Measurements from ENCODE around the gene SNAP91.
"Not testable (repeated sequence)": the region's sequence is repeated elsewhere in the genome, so short reads cannot be mapped to it uniquely, and the experiment has no call there.

Gene SNAP91

DNA sequence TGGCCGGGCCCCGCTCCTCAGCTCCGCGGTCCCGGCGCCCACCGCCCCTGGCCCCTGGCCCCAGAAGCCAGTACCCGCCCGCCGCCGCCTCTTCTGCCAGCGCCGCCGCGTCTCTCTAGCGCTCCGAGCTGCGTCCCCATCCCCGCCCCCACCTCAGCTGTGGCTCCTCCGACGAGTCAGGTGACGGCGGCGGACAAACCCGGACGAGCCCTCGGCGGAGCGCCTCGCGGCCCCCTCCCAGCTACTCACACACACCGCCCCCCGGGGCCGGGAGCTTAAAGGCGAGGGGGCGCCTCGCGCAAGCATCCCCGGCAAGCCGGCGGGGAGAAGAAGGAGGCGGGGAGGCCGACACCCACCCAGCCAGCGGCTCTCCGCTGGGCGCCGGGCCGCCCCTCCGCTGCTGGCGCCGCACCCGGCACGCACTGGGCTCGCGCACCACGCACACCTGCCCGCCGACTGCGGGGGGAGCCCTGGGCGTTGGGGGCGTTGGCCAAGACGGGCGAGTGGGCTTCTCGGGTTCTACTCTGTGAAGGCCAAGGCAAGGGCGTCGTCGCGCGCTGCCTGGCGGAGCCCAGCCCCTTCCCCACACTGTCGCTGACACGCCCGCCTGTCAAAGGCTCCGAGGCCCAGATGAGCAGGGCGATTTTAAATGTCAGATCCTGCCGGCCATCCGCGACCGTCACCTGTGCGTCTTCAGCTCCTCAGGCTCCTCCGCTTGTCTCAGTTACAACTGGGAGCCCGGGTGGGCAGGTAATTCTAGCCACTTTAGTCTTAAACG lies at the start of gene SNAP91:
TSS of gene SNAP91 (minus strand) at position 132 of the 778 bp plus-strand sequence. CDS start 1,174 bp downstream, outside the sequence.
- DNase-seq (ENCODE audit: low spot score): no peak

GRCh38 chr6:83758533-83758932 lies 49.6 kb upstream of the SNAP91 start:
- no peak for DNase-seq (ENCODE audit: low spot score)

GRCh38 chr6:83757021-83757420 lies 48.1 kb upstream of the SNAP91 start:
- DNase-seq (ENCODE audit: low spot score): no peak

DNA sequence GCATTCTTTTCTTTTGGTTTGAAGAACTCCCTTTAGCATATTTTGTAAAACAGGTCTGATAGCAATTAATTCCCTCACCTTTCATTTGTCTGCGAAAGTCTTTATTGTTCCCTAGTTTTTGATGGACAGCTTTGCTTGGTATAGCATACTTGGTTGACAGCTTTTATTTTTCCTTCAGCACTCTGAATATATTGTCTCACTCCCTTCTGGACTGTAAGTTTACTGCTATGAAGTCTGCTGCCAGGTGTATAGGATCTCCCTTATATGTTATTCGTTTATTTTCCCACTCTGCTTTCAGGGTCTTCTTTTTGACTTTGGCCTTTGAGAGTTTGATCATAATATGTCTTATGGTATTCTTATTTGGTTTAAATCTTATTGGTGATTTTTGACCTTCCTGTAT lies 47.7 kb upstream of the SNAP91 start:
- DNase-seq (ENCODE audit: low spot score): no peak

DNA sequence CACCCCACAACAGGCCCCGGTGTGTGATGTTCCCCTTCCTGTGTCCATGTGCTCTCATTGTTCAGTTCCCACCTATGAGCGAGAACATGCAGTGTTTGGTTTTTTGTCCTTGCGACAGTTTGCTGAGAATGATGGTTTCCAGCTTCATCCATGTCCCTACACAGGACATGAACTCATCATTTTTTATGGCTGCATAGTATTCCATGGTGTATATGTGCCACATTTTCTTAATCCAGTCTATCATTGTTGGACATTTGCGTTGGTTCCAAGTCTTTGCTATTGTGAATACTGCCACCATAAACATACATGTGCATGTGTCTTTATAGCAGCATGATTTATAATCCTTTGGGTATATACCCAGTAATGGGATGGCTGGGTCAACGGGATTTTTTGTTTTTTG lies 43.5 kb upstream of the SNAP91 start:
- DNase-seq (ENCODE audit: low spot score): not testable (repeated sequence)

DNA sequence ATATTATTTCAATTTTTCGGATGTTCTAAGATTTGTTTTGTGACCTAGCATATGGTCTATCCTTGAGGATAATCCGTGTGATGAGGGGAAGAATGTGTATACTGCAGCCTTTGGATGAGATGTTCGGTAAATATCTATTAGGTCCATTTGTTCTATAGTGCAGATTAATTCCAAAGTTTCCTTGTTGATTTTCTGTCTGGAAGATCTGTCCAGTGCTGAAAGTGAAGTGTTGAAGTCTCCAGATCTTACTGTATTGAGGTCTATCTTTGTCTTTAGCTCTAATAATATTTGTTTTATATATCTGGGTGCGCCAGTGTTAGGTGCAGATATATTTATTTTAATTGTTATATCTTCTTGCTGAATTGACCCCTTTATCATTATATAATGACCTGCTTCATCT lies 32.2 kb upstream of the SNAP91 start:
- no peak for DNase-seq (ENCODE audit: low spot score)

DNA sequence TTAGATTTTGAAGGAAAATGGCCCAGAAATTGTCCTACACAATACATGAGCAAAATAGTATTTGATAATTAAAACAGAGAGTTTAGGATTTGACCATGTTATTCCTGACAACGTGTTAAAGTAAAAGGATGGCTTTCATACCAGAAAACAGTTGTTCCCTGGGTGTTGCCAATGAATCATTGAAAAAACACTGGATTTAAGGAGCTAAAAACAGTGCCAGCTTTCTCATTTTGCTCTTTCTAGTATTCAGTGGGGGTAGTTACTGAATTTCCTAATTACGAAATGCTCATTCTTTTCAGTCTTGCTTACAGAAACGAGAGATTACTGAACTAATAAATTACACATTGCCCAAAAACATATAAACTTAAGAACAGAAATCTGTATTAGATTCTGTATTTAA lies 26.6 kb upstream of the SNAP91 start:
- no peak for DNase-seq (ENCODE audit: low spot score)

DNA sequence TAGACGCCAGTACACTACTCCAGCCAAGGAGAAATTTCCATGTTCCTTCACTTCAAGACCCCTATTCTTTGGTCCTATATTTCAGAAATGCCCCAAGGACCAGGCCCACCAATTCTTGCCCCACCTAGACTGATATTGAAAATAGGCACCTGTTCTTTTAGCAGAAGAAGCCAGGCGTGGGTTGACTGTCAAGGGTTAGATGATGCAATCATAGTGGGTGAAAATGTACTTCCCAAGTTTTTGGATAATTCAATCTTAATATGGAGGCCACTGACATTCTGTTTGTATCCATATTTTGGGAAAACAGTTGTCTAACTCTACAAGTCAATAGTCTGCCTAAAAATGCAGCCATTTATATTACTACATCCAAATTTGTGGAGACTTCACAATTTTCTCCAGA lies 21.0 kb upstream of the SNAP91 start:
- DNase-seq (ENCODE audit: low spot score): no peak

- DNase-seq (ENCODE audit: low spot score): no peak
Measured at GRCh38 chr6:83722876-83723275, 14.0 kb upstream of the SNAP91 start.

- DNase-seq (ENCODE audit: low spot score): no peak
Measured at GRCh38 chr6:83717809-83718208, 8.9 kb upstream of the SNAP91 start.

GRCh38 chr6:83711958-83712357 lies 3.1 kb upstream of the SNAP91 start:
- no peak for DNase-seq (ENCODE audit: low spot score)

DNA sequence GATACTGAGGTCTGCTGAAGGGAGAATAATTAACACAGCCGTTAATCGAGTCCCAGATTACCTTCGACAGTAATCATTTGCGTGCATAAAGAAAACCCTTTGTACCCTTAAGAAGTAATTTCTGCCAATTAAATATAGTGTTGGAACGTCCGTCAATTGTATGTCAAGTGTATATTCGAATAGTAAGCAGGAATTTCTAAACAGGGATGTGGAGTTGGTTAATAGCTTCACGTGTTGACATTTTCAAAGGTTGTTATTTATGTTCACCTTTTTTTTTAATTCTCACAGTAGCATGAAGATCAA lies 798 bp upstream of the SNAP91 start:
- DNase-seq (ENCODE audit: low spot score): no peak

GRCh38 chr6:83708546-83708969 lies 343 bp downstream of the SNAP91 start:
- no peak for DNase-seq (ENCODE audit: low spot score)

GRCh38 chr6:83707829-83708545 lies 914 bp downstream of the SNAP91 start:
- DNase-seq (ENCODE audit: low spot score): no peak

DNA sequence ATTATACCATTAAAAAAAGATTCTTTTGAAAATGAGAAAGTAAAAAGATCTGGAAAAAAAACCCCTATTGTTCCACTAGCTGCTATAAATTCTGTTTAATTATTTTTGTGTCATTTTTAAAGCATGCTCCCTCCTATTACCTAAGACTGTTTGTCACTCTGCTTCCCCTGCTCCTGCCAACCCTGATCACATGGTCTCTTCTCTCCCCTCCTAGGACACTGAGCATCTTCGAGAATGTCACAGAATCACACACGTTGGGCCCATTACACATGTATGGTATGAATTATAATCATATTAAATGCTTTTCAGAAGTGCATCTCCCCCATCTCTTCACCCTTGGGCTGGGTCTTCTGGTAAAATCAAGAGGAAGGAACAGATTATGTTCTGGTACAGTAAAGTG lies 6.2 kb downstream of the SNAP91 start:
- no peak for DNase-seq (ENCODE audit: low spot score)

DNA sequence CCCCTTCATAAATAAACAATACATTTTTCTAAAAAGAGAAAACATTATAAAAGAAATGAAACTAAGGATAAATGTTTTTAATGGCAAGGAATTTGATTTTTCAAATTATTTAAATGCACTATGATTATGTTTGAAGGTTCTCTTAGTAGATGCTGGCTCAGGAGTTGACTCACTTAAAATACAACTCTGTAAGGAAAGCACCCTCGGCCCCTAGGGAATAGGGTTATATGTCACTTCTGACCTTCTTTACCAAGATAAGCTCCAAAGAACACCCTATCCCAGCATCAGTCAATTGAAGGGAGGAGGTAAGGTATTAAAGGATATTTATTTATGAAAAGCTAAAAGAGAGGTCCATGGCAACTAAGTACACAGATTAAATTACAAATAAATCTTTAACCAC lies 6.8 kb downstream of the SNAP91 start:
- no peak for DNase-seq (ENCODE audit: low spot score)

GRCh38 chr6:83696674-83697073 lies 12.2 kb downstream of the SNAP91 start:
- DNase-seq (ENCODE audit: low spot score): no peak

- no peak for DNase-seq (ENCODE audit: low spot score)
Measured at GRCh38 chr6:83685481-83685880, 23.4 kb downstream of the SNAP91 start.

GRCh38 chr6:83677791-83678190 lies 31.1 kb downstream of the SNAP91 start:
- no peak for DNase-seq (ENCODE audit: low spot score)

DNA sequence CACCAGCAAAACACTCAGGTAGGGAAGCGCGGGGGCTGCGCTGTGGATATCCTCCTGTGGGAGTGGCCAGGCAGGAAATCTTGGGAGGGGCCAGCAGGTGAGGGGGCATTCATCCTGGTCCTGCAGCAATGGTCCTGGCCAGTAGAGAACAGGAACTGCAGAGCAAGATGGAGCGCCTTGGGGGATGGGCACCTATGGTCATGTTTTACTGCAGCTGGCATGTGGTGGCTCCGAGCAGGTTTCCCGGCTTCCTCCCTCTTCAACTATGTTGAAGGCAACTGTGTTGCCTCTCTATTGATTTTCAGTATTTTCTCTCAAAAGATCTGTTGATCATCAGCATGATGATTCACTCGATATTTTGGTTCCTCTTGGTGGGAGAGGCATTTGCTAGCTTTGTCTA lies 70.9 kb downstream of the SNAP91 start:
- no peak for DNase-seq (ENCODE audit: low spot score)

DNA sequence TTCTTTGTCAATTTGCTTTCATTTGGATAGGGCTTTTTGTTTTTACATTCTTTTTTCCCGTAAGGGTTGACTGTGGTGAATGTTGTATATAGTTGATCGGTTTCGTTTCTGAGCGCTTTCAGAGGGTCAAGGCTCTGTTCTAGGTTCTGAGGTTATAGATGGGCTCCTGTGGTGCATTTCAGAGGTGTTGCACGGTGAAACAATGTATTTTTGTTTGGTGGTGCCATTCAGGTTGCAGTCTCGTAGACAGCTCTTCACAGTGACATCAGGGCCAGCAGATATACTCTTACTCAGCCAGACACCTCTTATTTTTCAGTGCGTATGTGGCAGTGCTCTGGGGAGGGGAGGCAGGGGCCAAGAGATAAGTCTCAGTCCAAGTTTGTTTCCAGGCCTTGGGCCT lies 72.1 kb downstream of the SNAP91 start:
- no peak for DNase-seq (ENCODE audit: low spot score)

DNA sequence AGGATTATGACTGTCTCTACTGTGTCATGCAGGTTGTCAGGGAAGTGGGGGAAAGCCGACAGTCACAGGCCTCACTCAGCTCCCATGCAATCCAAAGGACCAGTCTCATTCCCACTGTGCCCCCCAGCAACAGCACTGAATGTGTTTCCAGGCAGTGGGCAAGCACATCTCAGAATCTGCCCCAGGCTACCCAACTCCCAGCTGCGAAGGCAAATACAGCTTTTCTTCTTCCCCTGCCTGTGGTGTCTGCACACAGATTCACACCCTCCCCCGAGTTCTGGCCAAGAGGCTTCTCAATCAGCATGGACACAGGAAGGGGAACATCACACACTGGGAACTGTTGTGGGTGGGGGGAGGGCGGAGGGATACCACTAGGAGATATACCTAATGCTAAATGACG lies 75.3 kb downstream of the SNAP91 start:
- DNase-seq (ENCODE audit: low spot score): no peak

DNA sequence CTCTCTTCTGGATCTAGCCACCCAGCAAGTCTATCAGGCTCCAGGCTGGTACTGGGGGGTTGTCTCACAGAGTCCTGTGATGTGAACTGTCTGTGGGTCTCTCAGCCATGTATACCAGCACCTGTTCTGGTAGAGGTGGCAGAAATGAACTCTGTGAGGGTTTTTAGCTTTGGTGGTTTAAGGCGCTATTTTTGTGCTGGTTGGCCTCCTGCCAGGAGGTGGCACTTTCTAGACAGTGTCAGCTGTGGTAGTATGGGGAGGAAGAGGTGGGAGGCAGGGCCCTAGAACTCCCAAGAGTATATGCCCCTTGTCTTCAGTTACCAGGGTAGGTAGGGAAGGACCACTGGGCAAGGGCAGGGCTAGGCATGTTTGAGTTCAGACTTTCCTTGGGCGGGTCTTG lies 75.8 kb downstream of the SNAP91 start:
- DNase-seq (ENCODE audit: low spot score): no peak

GRCh38 chr6:83629908-83630307 lies 79.0 kb downstream of the SNAP91 start:
- DNase-seq (ENCODE audit: low spot score): not testable (repeated sequence)

All from hematopoietic multipotent progenitor cell treated with erythropoietin and hydrocortisone succinate and interleukin-3 and kit ligand, for 15 days (in vitro differentiated cells).